Fibroblast of lung (primary cell): ENCODE data around the gene DHX58.

Source experiments
- CTCF ChIP-seq, 2 donors: IDR thresholded peaks in 1 of 2; conservative IDR thresholded peaks in 1 of 2; 1 replicate in 1 of 2; 2 replicates in 1 of 2; pipeline ENCODE4 v1.5.1; 2011 to 2012; ENCODE audit warnings: low read length in 2 of 2, control low read depth in 1 of 2, inconsistent platforms in 1 of 2, low read depth in 1 of 2, mild to moderate bottlenecking in 1 of 2
- EZH2 ChIP-seq: IDR thresholded peaks from 2 replicates; pipeline ENCODE4 v1.5.1; 2012; ENCODE audit warnings: low read length, control low read depth, mild to moderate bottlenecking; ENCODE audit errors: missing control alignments

DNA sequence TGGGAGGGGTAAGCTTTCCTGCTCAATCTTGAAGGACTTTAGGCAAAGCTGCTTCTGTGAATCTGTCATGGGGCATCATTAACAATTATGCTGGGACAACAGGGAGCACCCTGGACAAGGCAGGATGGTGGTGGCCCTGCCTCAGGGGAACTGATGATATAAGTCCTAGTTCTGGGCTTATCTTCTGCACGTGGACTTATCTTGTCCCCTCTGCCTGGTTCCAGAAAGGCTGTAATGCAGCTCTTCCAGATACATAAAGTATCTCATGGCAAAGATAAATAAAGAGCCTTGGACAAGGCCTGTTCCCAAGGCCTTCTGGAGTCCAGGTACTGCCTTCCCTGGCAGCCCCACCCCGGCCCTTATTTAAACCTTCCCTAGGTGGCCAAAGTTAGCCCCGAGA lies 8.2 kb downstream of the DHX58 start:
- TF ChIP-seq CTCF (conservative IDR thresholded peaks at IDR 0.05 in 1 of 2, IDR thresholded peaks at IDR 0.05 in 1 of 2; ENCODE audit: low read depth in 1 of 2, low read length in 2 of 2) = no peak
- TF ChIP-seq EZH2 = no peak
